Stimulated activated CD8-positive, alpha-beta memory T cell treated with anti-CD3 and anti-CD28 coated beads, Interleukin-2, amount 100 ng/mL, for 1 hour (primary cell): Measurements from ENCODE around the gene MTG1.

Experiments used
- DNase-seq, 2 donors: peaks; one replicate each; pipeline ENCODE4 v3.0.0-alpha.2; 2020; ENCODE audit warnings: low read depth in 2 of 2

The MTG1 gene

GRCh38 chr10:133452453-133452852, 58.5 kb downstream of the MTG1 start:
- DNase-seq: no peak

GRCh38 chr10:133453516-133454203, 59.7 kb downstream of the MTG1 start, which contains the start of gene SCART1:
SCART1 (plus strand) TSS chr10:133453945; CDS start chr10:133453998, 53 bp downstream.
- no peak for DNase-seq

- DNase-seq: no peak
Measured at GRCh38 chr10:133454204-133454893, 60.4 kb downstream of the MTG1 start.

GRCh38 chr10:133455196-133455595, 61.2 kb downstream of the MTG1 start:
- DNase-seq: no peak

GRCh38 chr10:133455611-133456031, 61.7 kb downstream of the MTG1 start:
- no peak for DNase-seq

GRCh38 chr10:133456041-133456951, 62.3 kb downstream of the MTG1 start:
- no peak for DNase-seq

- no peak for DNase-seq
Measured at GRCh38 chr10:133457100-133457841, 63.3 kb downstream of the MTG1 start.

GRCh38 chr10:133458021-133458709, 64.2 kb downstream of the MTG1 start:
- no peak for DNase-seq

GRCh38 chr10:133458710-133459453, 64.9 kb downstream of the MTG1 start:
- DNase-seq: no peak

- DNase-seq: no peak
Measured at GRCh38 chr10:133459454-133460207, 65.7 kb downstream of the MTG1 start.

- DNase-seq: no peak
Measured at GRCh38 chr10:133460208-133460769, 66.3 kb downstream of the MTG1 start.

GRCh38 chr10:133461027-133461426, 67.1 kb downstream of the MTG1 start:
- no peak for DNase-seq

- no peak for DNase-seq
Measured at GRCh38 chr10:133461841-133462240, 67.9 kb downstream of the MTG1 start.

GRCh38 chr10:133462512-133463305, 68.8 kb downstream of the MTG1 start:
- no peak for DNase-seq

GRCh38 chr10:133464582-133465031, 70.7 kb downstream of the MTG1 start:
- DNase-seq: no peak

- DNase-seq: no peak
Measured at GRCh38 chr10:133465191-133465949, 71.4 kb downstream of the MTG1 start.

- no peak for DNase-seq
Measured at GRCh38 chr10:133465950-133466474, 72.1 kb downstream of the MTG1 start.
